NCI-H1048 (cell line): Measurements from ENCODE around the gene CNTN4.

Experiments used
- DNase-seq: peaks from one replicate; lab custom pipeline; 2025; lab: John Stamatoyannopoulos, UW

Gene CNTN4

GRCh38 chr3:2686816-2687502 lies 588.3 kb downstream of the CNTN4 start:
- DNase-seq: no peak

- DNase-seq: no peak
These were observed 598.9 kb downstream of the CNTN4 start for GRCh38 chr3:2697589-2697988.

- no peak for DNase-seq
These were observed 602.8 kb downstream of the CNTN4 start for GRCh38 chr3:2701471-2701870.

- DNase-seq: no peak
These were observed 607.6 kb downstream of the CNTN4 start for GRCh38 chr3:2706144-2706835.

GRCh38 chr3:2706836-2707210 lies 608.2 kb downstream of the CNTN4 start:
- DNase-seq: no peak

GRCh38 chr3:2711081-2711480 lies 612.4 kb downstream of the CNTN4 start:
- DNase-seq: no peak

- no peak for DNase-seq
These were observed 615.3 kb downstream of the CNTN4 start for GRCh38 chr3:2713923-2714322.

GRCh38 chr3:2714834-2715233 lies 616.2 kb downstream of the CNTN4 start:
- DNase-seq: no peak

GRCh38 chr3:2727101-2727500 lies 628.4 kb downstream of the CNTN4 start:
- DNase-seq: no peak

GRCh38 chr3:2727610-2728318 lies 629.1 kb downstream of the CNTN4 start:
- no peak for DNase-seq

GRCh38 chr3:2731843-2732242 lies 633.2 kb downstream of the CNTN4 start:
- no peak for DNase-seq

GRCh38 chr3:2735392-2735894 lies 636.8 kb downstream of the CNTN4 start:
- no peak for DNase-seq

GRCh38 chr3:2741516-2741915 lies 642.9 kb downstream of the CNTN4 start:
- DNase-seq: no peak

GRCh38 chr3:2765002-2765579 lies 666.4 kb downstream of the CNTN4 start:
- no peak for DNase-seq

- DNase-seq: no peak
These were observed 671.8 kb downstream of the CNTN4 start for GRCh38 chr3:2770451-2770850.

- DNase-seq: no peak
These were observed 672.5 kb downstream of the CNTN4 start for GRCh38 chr3:2771193-2771592.

- DNase-seq: no peak
These were observed 673.1 kb downstream of the CNTN4 start for GRCh38 chr3:2771741-2772140.

GRCh38 chr3:2772803-2773202 lies 674.1 kb downstream of the CNTN4 start:
- no peak for DNase-seq

- DNase-seq: no peak
These were observed 676.0 kb downstream of the CNTN4 start for GRCh38 chr3:2774481-2775249.

GRCh38 chr3:2783261-2783660 lies 684.6 kb downstream of the CNTN4 start:
- no peak for DNase-seq

- no peak for DNase-seq
These were observed 686.0 kb downstream of the CNTN4 start for GRCh38 chr3:2784627-2785026.

- DNase-seq: no peak
These were observed 691.7 kb downstream of the CNTN4 start for GRCh38 chr3:2790266-2790815.
